ENCODE results near the gene GABRR3.

GABRR3 gene

GRCh38 chr3:97990624-97991292 lies 44.4 kb downstream of the GABRR3 start:
- TF ChIP-seq FOXP2 (optimal IDR thresholded peaks at IDR 0.05; ENCODE audit: control extremely low read depth, extremely low read length, insufficient read depth), result no peak
- TF ChIP-seq POLR2AphosphoS5 (IDR thresholded peaks at IDR 0.05; ENCODE audit: borderline replicate concordance, low read depth, low read length), result no peak
- no peak for TF ChIP-seq EZH2 (IDR thresholded peaks at IDR 0.05)
- H3K4me3 ChIP-seq, result no peak overlapping the region

DNA sequence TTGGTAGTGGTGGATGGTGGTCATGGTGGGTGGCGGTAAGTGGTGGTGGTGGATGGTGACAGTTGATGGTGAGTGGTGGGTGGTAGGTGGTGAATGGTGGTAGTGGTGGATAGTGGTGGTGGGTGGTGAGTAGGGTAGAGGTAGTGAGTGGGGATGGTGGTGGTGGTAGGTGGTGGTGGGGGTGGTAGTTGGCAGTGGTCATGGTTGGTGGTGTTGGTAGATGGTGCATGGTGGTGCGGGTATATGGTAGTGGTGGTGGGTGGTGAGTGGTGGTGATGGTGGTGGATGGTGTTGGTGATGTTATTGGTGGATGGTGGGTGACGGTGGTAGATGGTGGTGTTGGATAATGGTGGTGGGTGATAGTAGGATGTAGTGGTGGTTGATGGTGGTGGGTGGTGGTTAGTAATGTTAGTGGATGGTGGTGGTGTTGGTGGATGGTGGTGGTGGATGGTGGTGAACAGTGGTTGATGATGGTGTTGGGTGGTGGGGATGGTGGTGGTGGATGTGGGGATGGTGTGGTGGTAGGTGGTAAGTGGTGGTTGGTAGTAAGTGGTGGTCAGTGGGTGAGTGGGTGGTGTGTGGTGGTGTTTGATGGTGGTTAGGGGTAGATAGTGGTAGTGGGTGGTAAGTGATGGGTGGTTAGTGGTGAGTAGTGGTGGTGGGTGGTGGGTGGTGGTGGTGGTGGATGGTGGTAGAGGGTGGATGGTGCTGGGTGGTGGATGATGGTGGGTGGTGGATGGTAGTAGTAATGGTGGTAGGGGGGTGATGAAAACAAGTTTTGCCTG lies 46.1 kb downstream of the GABRR3 start:
- DNase-seq (ENCODE audit: low read depth, low spot score), result no peak
- Histone ChIP-seq H3K4me3 (no peak overlapping the region), H3K9ac (ENCODE audit: insufficient read length) (no peak overlapping the region), H3K27ac (no peak overlapping the region), H3K9me3 (ENCODE audit: low read depth, low read length) (no peaks in the 10 kb centered on the region), H3K36me3 (ENCODE audit: insufficient read depth, low read length) (no peaks in the 10 kb centered on the region)
- TF ChIP-seq EZH2 (IDR thresholded peaks at IDR 0.05), result no peak
- TF ChIP-seq FOXP2 (optimal IDR thresholded peaks at IDR 0.05; ENCODE audit: control extremely low read depth, extremely low read length, insufficient read depth), result no peak
- TF ChIP-seq POLR2AphosphoS5 (IDR thresholded peaks at IDR 0.05; ENCODE audit: borderline replicate concordance, low read depth, low read length), result no peak

More at GRCh38 chr3:97990624-97991292, 44.4 kb downstream of the GABRR3 start:
- no peak for DNase-seq (ENCODE audit: low read depth, low spot score)
- no peak overlapping the region for H3K9ac ChIP-seq (ENCODE audit: insufficient read length)
- H3K9me3 ChIP-seq (ENCODE audit: low read depth, low read length), result no peaks in the 10 kb centered on the region
- H3K27ac ChIP-seq, result no peak overlapping the region
- H3K36me3 ChIP-seq (ENCODE audit: insufficient read depth, low read length), result no peaks in the 10 kb centered on the region

DNA sequence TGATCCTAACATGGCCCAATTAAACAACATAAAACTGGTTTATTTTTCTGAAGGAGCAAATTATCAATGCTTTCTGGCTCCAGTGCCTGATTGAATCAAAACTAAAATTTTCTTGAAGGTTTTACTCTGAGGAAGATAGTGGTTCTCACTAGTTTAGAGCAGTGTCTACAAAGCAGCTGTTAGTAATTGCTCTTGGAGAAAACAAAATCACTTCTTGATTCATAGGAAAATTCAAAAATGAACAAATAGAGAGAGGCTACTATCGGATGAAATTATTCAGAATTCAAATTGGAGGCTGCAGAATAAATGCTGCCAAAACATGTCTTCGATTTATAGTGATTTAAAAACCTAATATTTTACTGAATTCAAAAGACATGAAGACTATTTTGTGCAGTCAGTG lies 47.8 kb downstream of the GABRR3 start:
- no peak overlapping the region for H3K27ac ChIP-seq
- no peak overlapping the region for H3K9ac ChIP-seq (ENCODE audit: insufficient read length)
- H3K9me3 ChIP-seq (ENCODE audit: low read depth, low read length), result no peaks in the 10 kb centered on the region
- no peaks in the 10 kb centered on the region for H3K36me3 ChIP-seq (ENCODE audit: insufficient read depth, low read length)
- no peak for DNase-seq (ENCODE audit: low read depth, low spot score)
- TF ChIP-seq POLR2AphosphoS5 (IDR thresholded peaks at IDR 0.05; ENCODE audit: borderline replicate concordance, low read depth, low read length) (no peak), EZH2 (IDR thresholded peaks at IDR 0.05) (no peak), FOXP2 (optimal IDR thresholded peaks at IDR 0.05; ENCODE audit: control extremely low read depth, extremely low read length, insufficient read depth) (no peak)
- H3K4me3 ChIP-seq, result no peak overlapping the region

DNA sequence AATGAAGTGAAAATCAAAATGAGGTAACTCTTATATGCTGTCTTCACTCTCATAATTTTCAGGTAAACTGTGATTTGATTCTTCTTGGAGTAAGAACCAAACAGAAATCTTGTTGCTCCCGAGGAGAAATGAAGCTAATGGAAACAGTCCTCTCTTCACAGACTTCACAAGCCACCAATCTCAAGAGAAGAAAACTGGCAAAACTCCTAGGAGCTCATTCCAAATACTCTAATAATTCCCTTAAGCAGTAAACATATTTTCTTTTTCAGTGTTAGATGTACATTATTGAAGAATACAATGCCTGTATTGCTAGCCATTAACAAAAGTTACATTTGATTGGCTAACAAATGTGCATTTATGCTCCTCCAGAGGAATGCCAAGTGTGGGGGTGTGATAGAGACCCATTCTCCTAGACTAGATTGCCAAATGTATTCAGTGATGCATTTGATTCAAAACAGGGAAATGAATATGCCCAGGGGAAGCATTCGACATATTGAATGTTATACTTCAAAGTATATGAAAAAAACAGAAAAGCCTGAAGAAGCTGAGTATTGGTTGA lies 51.1 kb downstream of the GABRR3 start:
- Histone ChIP-seq H3K4me3 (no peak overlapping the region), H3K27ac (no peak overlapping the region), H3K9ac (ENCODE audit: insufficient read length) (no peak overlapping the region), H3K36me3 (ENCODE audit: insufficient read depth, low read length) (no peaks in the 10 kb centered on the region), H3K9me3 (ENCODE audit: low read depth, low read length) (no peaks in the 10 kb centered on the region)
- DNase-seq (ENCODE audit: low read depth, low spot score), result no peak
- TF ChIP-seq POLR2AphosphoS5 (IDR thresholded peaks at IDR 0.05; ENCODE audit: borderline replicate concordance, low read depth, low read length), result no peak
- no peak for TF ChIP-seq FOXP2 (optimal IDR thresholded peaks at IDR 0.05; ENCODE audit: control extremely low read depth, extremely low read length, insufficient read depth)
- TF ChIP-seq EZH2 (IDR thresholded peaks at IDR 0.05), result no peak

DNA sequence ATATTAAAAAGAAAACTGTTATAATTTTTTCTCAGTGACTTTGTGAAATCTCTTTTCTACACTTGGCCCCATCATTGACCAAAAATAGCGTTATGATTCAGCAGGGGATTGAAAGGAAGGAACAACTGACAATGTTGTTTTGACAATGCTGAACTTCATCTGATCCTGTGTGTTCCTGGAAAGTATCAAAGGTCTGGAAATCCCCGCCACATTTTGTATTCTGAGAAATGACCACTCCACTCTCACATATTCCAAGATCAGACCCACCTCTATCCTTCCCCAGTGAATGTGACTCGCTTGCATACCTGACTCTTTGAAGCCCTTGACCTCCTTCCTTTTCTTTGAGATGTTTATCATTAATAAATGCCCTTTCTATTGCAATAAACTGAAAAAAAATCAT lies 53.2 kb downstream of the GABRR3 start:
- Histone ChIP-seq H3K4me3 (no peak overlapping the region), H3K36me3 (ENCODE audit: insufficient read depth, low read length) (no peaks in the 10 kb centered on the region), H3K9ac (ENCODE audit: insufficient read length) (no peak overlapping the region), H3K27ac (no peak overlapping the region), H3K9me3 (ENCODE audit: low read depth, low read length) (no peaks in the 10 kb centered on the region)
- TF ChIP-seq EZH2 (IDR thresholded peaks at IDR 0.05) (no peak), POLR2AphosphoS5 (IDR thresholded peaks at IDR 0.05; ENCODE audit: borderline replicate concordance, low read depth, low read length) (no peak), FOXP2 (optimal IDR thresholded peaks at IDR 0.05; ENCODE audit: control extremely low read depth, extremely low read length, insufficient read depth) (no peak)
- DNase-seq (ENCODE audit: low read depth, low spot score), result no peak

GRCh38 chr3:97979610-97980009 lies 55.5 kb downstream of the GABRR3 start:
- H3K36me3 ChIP-seq (ENCODE audit: insufficient read depth, low read length), result no peaks in the 10 kb centered on the region
- TF ChIP-seq FOXP2 (optimal IDR thresholded peaks at IDR 0.05; ENCODE audit: control extremely low read depth, extremely low read length, insufficient read depth), result no peak
- TF ChIP-seq EZH2 (IDR thresholded peaks at IDR 0.05), result no peak
- no peak for TF ChIP-seq POLR2AphosphoS5 (IDR thresholded peaks at IDR 0.05; ENCODE audit: borderline replicate concordance, low read depth, low read length)
- H3K9ac ChIP-seq (ENCODE audit: insufficient read length), result no peak overlapping the region
- DNase-seq (ENCODE audit: low read depth, low spot score), result no peak
- H3K9me3 ChIP-seq (ENCODE audit: low read depth, low read length), result no peaks in the 10 kb centered on the region
- no peak overlapping the region for H3K4me3 ChIP-seq
- no peak overlapping the region for H3K27ac ChIP-seq

DNA sequence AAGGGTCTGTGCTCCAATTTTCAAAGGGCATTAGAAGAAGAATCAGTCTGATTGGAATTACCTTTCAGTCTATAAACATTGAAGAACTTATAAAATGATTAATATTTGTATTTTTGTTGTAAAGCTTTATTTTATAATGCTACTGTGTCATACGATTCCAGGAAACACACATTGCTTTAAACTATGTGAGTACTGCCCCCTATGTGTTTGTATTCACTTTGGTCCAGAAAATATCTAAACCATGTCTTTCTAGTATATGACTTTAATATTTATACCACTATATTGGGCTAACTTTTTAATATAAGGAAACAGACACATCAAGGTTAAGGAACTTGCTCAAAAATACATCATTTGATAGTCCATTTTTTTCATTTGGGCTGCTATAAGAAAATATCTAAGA lies 59.6 kb downstream of the GABRR3 start:
- H3K27ac ChIP-seq, result no peak overlapping the region
- no peak overlapping the region for H3K9ac ChIP-seq (ENCODE audit: insufficient read length)
- DNase-seq (ENCODE audit: low read depth, low spot score), result no peak
- H3K9me3 ChIP-seq (ENCODE audit: low read depth, low read length), result no peaks in the 10 kb centered on the region
- no peak for TF ChIP-seq FOXP2 (optimal IDR thresholded peaks at IDR 0.05; ENCODE audit: control extremely low read depth, extremely low read length, insufficient read depth)
- no peak for TF ChIP-seq POLR2AphosphoS5 (IDR thresholded peaks at IDR 0.05; ENCODE audit: borderline replicate concordance, low read depth, low read length)
- TF ChIP-seq EZH2 (IDR thresholded peaks at IDR 0.05), result no peak
- no peaks in the 10 kb centered on the region for H3K36me3 ChIP-seq (ENCODE audit: insufficient read depth, low read length)
- H3K4me3 ChIP-seq, result no peak overlapping the region

- no peak for DNase-seq (ENCODE audit: low read depth, low spot score)
- Histone ChIP-seq H3K9ac (ENCODE audit: insufficient read length) (no peak overlapping the region), H3K27ac (no peak overlapping the region), H3K36me3 (ENCODE audit: insufficient read depth, low read length) (no peaks in the 10 kb centered on the region), H3K4me3 (no peak overlapping the region), H3K9me3 (ENCODE audit: low read depth, low read length) (no peaks in the 10 kb centered on the region)
- TF ChIP-seq FOXP2 (optimal IDR thresholded peaks at IDR 0.05; ENCODE audit: control extremely low read depth, extremely low read length, insufficient read depth) (no peak), POLR2AphosphoS5 (IDR thresholded peaks at IDR 0.05; ENCODE audit: borderline replicate concordance, low read depth, low read length) (no peak), EZH2 (IDR thresholded peaks at IDR 0.05) (no peak)
Observed at GRCh38 chr3:97974996-97975395, 60.1 kb downstream of the GABRR3 start.

All from SK-N-MC (cell line).